ENCODE measurements around the gene SLC4A7.

DNA sequence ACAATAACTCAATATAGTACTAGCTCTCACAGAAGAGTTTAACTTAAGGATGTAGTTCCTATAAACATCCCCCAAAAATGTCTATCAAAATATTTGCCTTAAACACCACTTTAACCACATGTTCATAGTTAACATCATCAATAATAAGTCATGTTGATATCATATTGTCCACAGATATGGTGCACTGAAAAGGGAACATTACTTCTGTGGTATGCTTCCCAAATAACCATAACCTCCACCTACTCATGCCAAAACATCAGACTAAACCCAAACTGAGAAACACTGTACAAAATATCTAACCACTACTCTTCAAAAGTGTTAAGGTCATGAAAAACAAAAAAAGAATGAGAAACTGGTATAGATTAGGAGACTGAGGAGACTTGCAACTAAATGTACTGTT lies 32.9 kb downstream of the SLC4A7 start:
- TF ChIP-seq, protein P1, sequence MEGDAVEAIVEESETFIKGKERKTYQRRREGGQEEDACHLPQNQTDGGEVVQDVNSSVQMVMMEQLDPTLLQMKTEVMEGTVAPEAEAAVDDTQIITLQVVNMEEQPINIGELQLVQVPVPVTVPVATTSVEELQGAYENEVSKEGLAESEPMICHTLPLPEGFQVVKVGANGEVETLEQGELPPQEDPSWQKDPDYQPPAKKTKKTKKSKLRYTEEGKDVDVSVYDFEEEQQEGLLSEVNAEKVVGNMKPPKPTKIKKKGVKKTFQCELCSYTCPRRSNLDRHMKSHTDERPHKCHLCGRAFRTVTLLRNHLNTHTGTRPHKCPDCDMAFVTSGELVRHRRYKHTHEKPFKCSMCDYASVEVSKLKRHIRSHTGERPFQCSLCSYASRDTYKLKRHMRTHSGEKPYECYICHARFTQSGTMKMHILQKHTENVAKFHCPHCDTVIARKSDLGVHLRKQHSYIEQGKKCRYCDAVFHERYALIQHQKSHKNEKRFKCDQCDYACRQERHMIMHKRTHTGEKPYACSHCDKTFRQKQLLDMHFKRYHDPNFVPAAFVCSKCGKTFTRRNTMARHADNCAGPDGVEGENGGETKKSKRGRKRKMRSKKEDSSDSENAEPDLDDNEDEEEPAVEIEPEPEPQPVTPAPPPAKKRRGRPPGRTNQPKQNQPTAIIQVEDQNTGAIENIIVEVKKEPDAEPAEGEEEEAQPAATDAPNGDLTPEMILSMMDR (IDR thresholded peaks at IDR 0.05; ENCODE audit: extremely low read depth in 1 of 2, insufficient read depth in 1 of 2, low read depth in 1 of 2, low read length in 2 of 2) = no peak
- TF ChIP-seq, protein P2, sequence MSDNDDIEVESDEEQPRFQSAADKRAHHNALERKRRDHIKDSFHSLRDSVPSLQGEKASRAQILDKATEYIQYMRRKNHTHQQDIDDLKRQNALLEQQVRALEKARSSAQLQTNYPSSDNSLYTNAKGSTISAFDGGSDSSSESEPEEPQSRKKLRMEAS (IDR thresholded peaks at IDR 0.05; ENCODE audit: insufficient read depth, insufficient read length) = no peak
- TF ChIP-seq EZH2 (IDR thresholded peaks at IDR 0.05; ENCODE audit: borderline replicate concordance, low read depth, low read length, severe bottlenecking) (no peak), POLR2A (IDR thresholded peaks at IDR 0.05; ENCODE audit: low read depth, low read length) (no peak), POLR2AphosphoS5 (IDR thresholded peaks at IDR 0.05; ENCODE audit: insufficient read depth, low read depth, low read length) (no peak), JUN (IDR thresholded peaks at IDR 0.05; ENCODE audit: borderline replicate concordance, insufficient read depth, insufficient read length, low read depth) (no peak), MYC (IDR thresholded peaks at IDR 0.05; ENCODE audit: low read depth, low read length) (no peak), FOS (IDR thresholded peaks at IDR 0.05; ENCODE audit: borderline replicate concordance, insufficient read depth, low read length) (no peak), GATA2 (IDR thresholded peaks at IDR 0.05; ENCODE audit: insufficient read depth, insufficient read length, low read depth, low read length) (no peak)

Measured in endothelial cell of umbilical vein (primary cell).